Neural progenitor cell (in vitro differentiated cells): ENCODE data around the gene CPXCR1. TPM values are rescaled to one million over a fixed set of nuclear protein-coding genes. Genes with fewer than 3 reads are reported as not detected.
"Not testable (repeated sequence)": the region's sequence is repeated elsewhere in the genome, so short reads cannot be mapped to it uniquely, and the experiment has no call there.

Experiments
- DNase-seq: peaks from one replicate; pipeline ENCODE4 v3.0.0-alpha.2; 2016; ENCODE audit warnings: low spot score
- H2AFZ ChIP-seq: fragments of 200-600 bp; sonication (generic); replicated peaks from 2 replicates; pipeline ENCODE4 v1.6.1; 2016; ENCODE audit warnings: antibody characterized with exemption
- H3F3A ChIP-seq: fragments of 200-600 bp; sonication (generic); 2 replicates; pipeline ENCODE4 v1.6.1; 2016; ENCODE audit warnings: antibody characterized with exemption, low read depth
- H3K27ac ChIP-seq: fragments of 200-600 bp; sonication (generic); 2 replicates; pipeline ENCODE4 v1.5.1; 2016; ENCODE audit warnings: mild to moderate bottlenecking
- H3K27me3 ChIP-seq: fragments of 200-600 bp; sonication (generic); 2 replicates; pipeline ENCODE4 v1.6.1; 2016; ENCODE audit warnings: mild to moderate bottlenecking, moderate library complexity
- H3K36me3 ChIP-seq: fragments of 200-600 bp; sonication (generic); 2 replicates; pipeline ENCODE4 v1.5.1; 2016
- H3K4me1 ChIP-seq: fragments of 200-600 bp; sonication (generic); 2 replicates; pipeline ENCODE4 v1.6.1; 2016; ENCODE audit warnings: mixed run types
- H3K4me2 ChIP-seq: fragments of 200-600 bp; sonication (generic); 2 replicates; pipeline ENCODE4 v1.6.1; 2016
- H3K4me3 ChIP-seq: fragments of 200-600 bp; sonication (generic); 2 replicates; pipeline ENCODE4 v1.5.1; 2016
- H3K79me2 ChIP-seq: fragments of 200-600 bp; sonication (generic); 2 replicates; pipeline ENCODE4 v1.6.1; 2016; ENCODE audit warnings: low read depth
- H3K9ac ChIP-seq: fragments of 200-600 bp; sonication (generic); 2 replicates; pipeline ENCODE4 v1.6.1; 2016
- H3K9me3 ChIP-seq: fragments of 200-600 bp; sonication (generic); 2 replicates; pipeline ENCODE4 v1.5.1; 2016; ENCODE audit warnings: low read depth
- H4K20me1 ChIP-seq: fragments of 200-600 bp; sonication (generic); 2 replicates; pipeline ENCODE4 v1.6.1; 2016; ENCODE audit warnings: low read depth
- H3K27ac Mint-ChIP-seq: 3 replicates; pipeline ENCODE4 v1.8.0; 2021; ENCODE audit warnings: mixed read lengths
- H3K27me3 Mint-ChIP-seq: 2 replicates; pipeline ENCODE4 v1.8.0; 2022; ENCODE audit warnings: low read depth, mild to moderate bottlenecking, inconsistent platforms, moderate library complexity, mixed read lengths; ENCODE audit not compliant: insufficient read depth
- H3K36me3 Mint-ChIP-seq: 3 replicates; pipeline ENCODE4 v1.8.0; 2021; ENCODE audit warnings: mixed read lengths
- H3K4me1 Mint-ChIP-seq: 3 replicates; pipeline ENCODE4 v1.8.0; 2021; ENCODE audit warnings: mixed read lengths
- H3K4me3 Mint-ChIP-seq: 3 replicates; pipeline ENCODE4 v1.8.0; 2021; ENCODE audit warnings: mild to moderate bottlenecking, moderate library complexity, mixed read lengths
- H3K9me3 Mint-ChIP-seq: 3 replicates; pipeline ENCODE4 v1.8.0; 2020; ENCODE audit warnings: mixed read lengths
- EZH2 ChIP-seq: fragments of 200-600 bp; sonication (generic); IDR thresholded peaks from 2 replicates; pipeline ENCODE4 v1.6.1; 2017; ENCODE audit warnings: antibody characterized with exemption, mild to moderate bottlenecking, moderate library complexity
- EZH2phosphoT487 ChIP-seq: fragments of 200-600 bp; sonication (generic); IDR thresholded peaks from 2 replicates; pipeline ENCODE4 v1.6.1; 2017; ENCODE audit warnings: antibody characterized with exemption
- total RNA-seq: library from RNA; depleted of rRNA; stranded (reverse); fragments of >200 nt; gene quantifications from 2 replicates; pipeline ENCODE4 v1.2.3, GENCODE V29; 2015; ENCODE audit warnings: low replicate concordance
- TF ChIP-seq, protein P1 (sequence below): fragments of 200-600 bp; sonication (generic); IDR thresholded peaks from 2 replicates; pipeline ENCODE4 v1.5.1; 2017; ENCODE audit warnings: antibody characterized with exemption, mild to moderate bottlenecking

Gene CPXCR1
- not detected in 2 replicates for total RNA-seq

DNA sequence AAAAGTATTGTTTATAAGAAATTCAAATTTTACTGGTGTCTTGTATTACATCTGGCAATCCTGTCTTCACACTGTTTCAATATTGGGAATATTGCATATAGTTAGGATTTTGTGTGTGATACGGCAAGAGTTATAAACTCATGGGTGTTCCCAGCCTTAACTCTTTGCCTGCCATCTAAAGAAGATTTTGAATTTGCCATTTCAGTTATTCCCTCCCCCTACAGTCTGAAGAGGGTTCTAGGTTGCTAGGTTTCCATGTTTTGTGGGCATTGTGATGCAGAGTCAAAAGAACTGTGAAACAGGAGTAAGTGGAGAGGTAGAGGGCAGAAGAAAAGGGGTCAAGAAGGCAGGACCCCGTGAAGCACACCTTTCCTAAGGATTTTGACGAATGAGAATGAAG lies at the start of gene CPXCR1:
Gene CPXCR1, plus strand, starts transcription at position 301 of the 400 bp plus-strand sequence. CDS start 6,190 bp downstream, outside the sequence.
- H3K4me1 ChIP-seq: no peaks in the 10 kb centered on the region
- no peak within 1 kb of the TSS for H3K4me3 ChIP-seq
- H3K9ac ChIP-seq: no peak within 1 kb of the TSS
- H4K20me1 ChIP-seq: no peaks in the 10 kb centered on the region
- no peaks in the 10 kb centered on the region for H3K79me2 ChIP-seq
- TF ChIP-seq, protein P1, sequence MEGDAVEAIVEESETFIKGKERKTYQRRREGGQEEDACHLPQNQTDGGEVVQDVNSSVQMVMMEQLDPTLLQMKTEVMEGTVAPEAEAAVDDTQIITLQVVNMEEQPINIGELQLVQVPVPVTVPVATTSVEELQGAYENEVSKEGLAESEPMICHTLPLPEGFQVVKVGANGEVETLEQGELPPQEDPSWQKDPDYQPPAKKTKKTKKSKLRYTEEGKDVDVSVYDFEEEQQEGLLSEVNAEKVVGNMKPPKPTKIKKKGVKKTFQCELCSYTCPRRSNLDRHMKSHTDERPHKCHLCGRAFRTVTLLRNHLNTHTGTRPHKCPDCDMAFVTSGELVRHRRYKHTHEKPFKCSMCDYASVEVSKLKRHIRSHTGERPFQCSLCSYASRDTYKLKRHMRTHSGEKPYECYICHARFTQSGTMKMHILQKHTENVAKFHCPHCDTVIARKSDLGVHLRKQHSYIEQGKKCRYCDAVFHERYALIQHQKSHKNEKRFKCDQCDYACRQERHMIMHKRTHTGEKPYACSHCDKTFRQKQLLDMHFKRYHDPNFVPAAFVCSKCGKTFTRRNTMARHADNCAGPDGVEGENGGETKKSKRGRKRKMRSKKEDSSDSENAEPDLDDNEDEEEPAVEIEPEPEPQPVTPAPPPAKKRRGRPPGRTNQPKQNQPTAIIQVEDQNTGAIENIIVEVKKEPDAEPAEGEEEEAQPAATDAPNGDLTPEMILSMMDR: no peak
- no peak for TF ChIP-seq EZH2
- no peak for TF ChIP-seq EZH2phosphoT487
- Mint-ChIP-seq H3K36me3 (no peaks in the 10 kb centered on the region), H3K4me3 (no peak within 1 kb of the TSS), H3K4me1 (no peaks in the 10 kb centered on the region), H3K27ac (no peak within 1 kb of the TSS), H3K9me3 (peaks cover 9% of the 10 kb centered on the region), H3K27me3 (no peaks in the 10 kb centered on the region)
- H3K36me3 ChIP-seq: no peaks in the 10 kb centered on the region
- H3K27ac ChIP-seq: no peak within 1 kb of the TSS
- no peaks in the 10 kb centered on the region for H3K9me3 ChIP-seq
- no peak for DNase-seq
- H3F3A ChIP-seq: no peaks in the 10 kb centered on the region
- no peaks in the 10 kb centered on the region for H3K27me3 ChIP-seq
- H3K4me2 ChIP-seq: no peak within 1 kb of the TSS
- H2AFZ ChIP-seq: no peak within 1 kb of the TSS

DNA sequence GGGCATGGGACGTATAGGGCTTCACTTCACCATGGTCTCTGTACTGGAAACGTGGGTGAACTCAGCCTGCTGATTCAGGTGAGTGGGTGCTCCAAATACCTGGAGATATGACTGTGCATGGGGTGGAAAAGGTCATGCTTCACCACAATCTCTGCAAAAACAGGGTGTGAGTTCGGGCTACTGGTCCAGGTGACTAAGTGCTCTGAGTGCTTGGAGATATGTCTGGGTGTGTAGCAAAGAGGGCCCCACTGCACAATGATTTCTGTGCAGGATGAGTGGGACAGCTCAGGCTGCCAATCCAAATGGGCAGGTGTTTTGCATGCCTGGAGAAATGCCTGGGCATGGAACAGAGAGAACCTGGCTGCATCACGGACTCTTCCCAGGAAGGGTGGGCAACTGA lies 11.2 kb upstream of the CPXCR1 start:
- no peaks in the 10 kb centered on the region for H3K4me1 Mint-ChIP-seq
- no peak overlapping the region for H3K27ac Mint-ChIP-seq
- H3K4me3 ChIP-seq: no peak overlapping the region
- H3K4me2 ChIP-seq: no peak overlapping the region
- H3K27me3 Mint-ChIP-seq: no peaks in the 10 kb centered on the region
- H4K20me1 ChIP-seq: no peaks in the 10 kb centered on the region
- no peaks in the 10 kb centered on the region for H3K4me1 ChIP-seq
- no peak for DNase-seq
- no peaks in the 10 kb centered on the region for H3K9me3 Mint-ChIP-seq
- no peak overlapping the region for H3K9ac ChIP-seq
- no peaks in the 10 kb centered on the region for H3F3A ChIP-seq
- no peaks in the 10 kb centered on the region for H3K79me2 ChIP-seq
- no peaks in the 10 kb centered on the region for H3K36me3 ChIP-seq
- H3K27me3 ChIP-seq: no peaks in the 10 kb centered on the region
- no peaks in the 10 kb centered on the region for H3K36me3 Mint-ChIP-seq
- no peaks in the 10 kb centered on the region for H3K9me3 ChIP-seq
- no peak overlapping the region for H3K27ac ChIP-seq
- TF ChIP-seq, protein P1: no peak
- TF ChIP-seq EZH2phosphoT487 (no peak), EZH2 (no peak)
- no peak overlapping the region for H3K4me3 Mint-ChIP-seq
- no peak overlapping the region for H2AFZ ChIP-seq

DNA sequence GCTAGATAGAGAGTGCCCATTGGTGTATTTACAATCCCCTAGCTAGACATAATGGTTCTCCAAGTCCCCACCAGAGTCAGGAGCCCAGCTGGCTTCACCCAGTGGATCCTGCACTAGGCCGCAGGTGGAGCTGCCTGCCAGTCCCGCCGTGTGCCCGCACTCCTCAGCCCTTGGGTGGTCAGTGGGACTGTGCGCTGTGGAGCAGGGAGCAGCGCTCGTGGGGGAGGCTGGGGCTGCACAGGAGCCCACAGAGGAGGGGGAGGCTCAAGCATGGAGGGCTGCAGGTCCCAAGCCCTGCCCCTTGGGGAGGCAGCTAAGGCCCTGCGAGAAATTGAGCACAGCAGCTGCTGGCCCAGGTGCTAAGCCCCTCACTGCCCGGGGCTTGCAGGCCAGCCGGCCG lies 810 bp upstream of the CPXCR1 start:
- H3K27ac Mint-ChIP-seq, H3K9me3 ChIP-seq, H3F3A ChIP-seq, H3K27ac ChIP-seq, H3K4me1 Mint-ChIP-seq, H3K4me3 ChIP-seq, H3K9ac ChIP-seq, H3K27me3 ChIP-seq, H3K36me3 Mint-ChIP-seq, H4K20me1 ChIP-seq, DNase-seq, H3K4me2 ChIP-seq, H3K4me3 Mint-ChIP-seq, H3K36me3 ChIP-seq, H3K4me1 ChIP-seq, H3K27me3 Mint-ChIP-seq, H3K9me3 Mint-ChIP-seq, H2AFZ ChIP-seq, H3K79me2 ChIP-seq: not testable (repeated sequence)

DNA sequence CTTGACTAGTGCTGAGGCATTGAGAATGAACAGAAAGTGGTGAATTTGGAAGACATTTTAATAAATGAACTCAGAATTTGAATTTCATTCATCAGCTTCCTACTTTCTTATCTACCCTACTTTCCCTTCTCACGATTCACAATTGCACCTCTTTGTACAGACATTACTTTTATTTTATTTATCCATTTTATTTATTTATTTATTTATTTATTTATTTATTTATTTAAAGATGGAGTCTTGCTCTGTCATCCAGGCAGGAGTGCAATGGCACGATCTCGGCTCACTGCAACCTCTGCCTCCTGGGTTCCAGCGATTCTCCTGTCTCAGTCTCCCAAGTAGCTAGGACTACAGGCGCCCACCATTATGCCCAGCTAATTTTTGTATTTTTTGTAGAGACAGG lies 5.3 kb downstream of the CPXCR1 start:
- not testable (repeated sequence) for H3K9me3 Mint-ChIP-seq, H3F3A ChIP-seq, H3K27ac Mint-ChIP-seq, H4K20me1 ChIP-seq, H2AFZ ChIP-seq, H3K4me1 Mint-ChIP-seq, H3K4me3 Mint-ChIP-seq, H3K27me3 Mint-ChIP-seq, H3K27me3 ChIP-seq, H3K36me3 ChIP-seq, H3K36me3 Mint-ChIP-seq, H3K9me3 ChIP-seq, H3K4me3 ChIP-seq, H3K9ac ChIP-seq, DNase-seq, H3K79me2 ChIP-seq, H3K4me1 ChIP-seq, H3K27ac ChIP-seq, H3K4me2 ChIP-seq
